ENCODE measurements around the gene PARVB.

- TF ChIP-seq POLR2AphosphoS5 (IDR thresholded peaks at IDR 0.05; ENCODE audit: insufficient read depth, low read depth, low read length) (no peak), MAX (IDR thresholded peaks at IDR 0.05; ENCODE audit: insufficient read depth, insufficient read length) (no peak), POLR2A (IDR thresholded peaks at IDR 0.05; ENCODE audit: low read depth, low read length) (no peak), JUN (IDR thresholded peaks at IDR 0.05; ENCODE audit: borderline replicate concordance, insufficient read depth, insufficient read length, low read depth) (no peak), EZH2 (IDR thresholded peaks at IDR 0.05; ENCODE audit: borderline replicate concordance, low read depth, low read length, severe bottlenecking) (no peak), GATA2 (IDR thresholded peaks at IDR 0.05; ENCODE audit: insufficient read depth, insufficient read length, low read depth, low read length) (no peak), FOS (IDR thresholded peaks at IDR 0.05; ENCODE audit: borderline replicate concordance, insufficient read depth, low read length) (no peak), MYC (IDR thresholded peaks at IDR 0.05; ENCODE audit: low read depth, low read length) (no peak)
- TF ChIP-seq, protein P1, sequence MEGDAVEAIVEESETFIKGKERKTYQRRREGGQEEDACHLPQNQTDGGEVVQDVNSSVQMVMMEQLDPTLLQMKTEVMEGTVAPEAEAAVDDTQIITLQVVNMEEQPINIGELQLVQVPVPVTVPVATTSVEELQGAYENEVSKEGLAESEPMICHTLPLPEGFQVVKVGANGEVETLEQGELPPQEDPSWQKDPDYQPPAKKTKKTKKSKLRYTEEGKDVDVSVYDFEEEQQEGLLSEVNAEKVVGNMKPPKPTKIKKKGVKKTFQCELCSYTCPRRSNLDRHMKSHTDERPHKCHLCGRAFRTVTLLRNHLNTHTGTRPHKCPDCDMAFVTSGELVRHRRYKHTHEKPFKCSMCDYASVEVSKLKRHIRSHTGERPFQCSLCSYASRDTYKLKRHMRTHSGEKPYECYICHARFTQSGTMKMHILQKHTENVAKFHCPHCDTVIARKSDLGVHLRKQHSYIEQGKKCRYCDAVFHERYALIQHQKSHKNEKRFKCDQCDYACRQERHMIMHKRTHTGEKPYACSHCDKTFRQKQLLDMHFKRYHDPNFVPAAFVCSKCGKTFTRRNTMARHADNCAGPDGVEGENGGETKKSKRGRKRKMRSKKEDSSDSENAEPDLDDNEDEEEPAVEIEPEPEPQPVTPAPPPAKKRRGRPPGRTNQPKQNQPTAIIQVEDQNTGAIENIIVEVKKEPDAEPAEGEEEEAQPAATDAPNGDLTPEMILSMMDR (IDR thresholded peaks at IDR 0.05; ENCODE audit: extremely low read depth in 1 of 2, insufficient read depth in 1 of 2, low read depth in 1 of 2, low read length in 2 of 2) = no peak
These were observed 24.0 kb upstream of the PARVB start for GRCh38 chr22:44000123-44000522.

All from endothelial cell of umbilical vein (primary cell).